CD14-positive monocyte (primary cell): Measurements from ENCODE around the gene CARMIL1. TPM values are rescaled to one million over a fixed set of nuclear protein-coding genes. Genes with fewer than 3 reads are reported as not detected.
A peak's percentile ranks its signal among the peaks of the same experiment; 100 is the strongest.

Source experiments
- DNase-seq, 3 donors: peaks; one replicate each; pipeline ENCODE4 v3.0.0-alpha.2; 2011 to 2022
- H2AFZ ChIP-seq: 2 replicates; pipeline ENCODE4 v1.6.0; 2012; ENCODE audit warnings: mild to moderate bottlenecking, low read depth, low read length, inconsistent platforms; ENCODE audit not compliant: insufficient read depth, poor library complexity, severe bottlenecking
- H3K27ac ChIP-seq, 2 donors: 1 replicate in 1 of 2; 2 replicates in 1 of 2; pipeline ENCODE4 v1.5.1; 2012 to 2013; ENCODE audit warnings: low read length in 2 of 2, control low read depth in 1 of 2, inconsistent platforms in 1 of 2, low read depth in 1 of 2, mild to moderate bottlenecking in 1 of 2
- H3K27me3 ChIP-seq, 2 donors: one replicate each; pipeline versions ENCODE4 v1.6.0 to v1.6.1; 2011 to 2013; ENCODE audit warnings: low read length in 2 of 2; ENCODE audit not compliant: control insufficient read depth in 2 of 2, insufficient read depth in 2 of 2
- H3K36me3 ChIP-seq, 2 donors: replicated peaks in 1 of 2; 1 replicate in 1 of 2; 2 replicates in 1 of 2; pipeline versions ENCODE4 v1.5.1 to v1.6.1; 2012 to 2013; ENCODE audit warnings: low read length in 2 of 2, control low read depth in 1 of 2, inconsistent platforms in 1 of 2, mild to moderate bottlenecking in 1 of 2; ENCODE audit not compliant: insufficient read depth in 2 of 2, control insufficient read depth in 1 of 2
- H3K4me1 ChIP-seq, 2 donors: 1 replicate in 1 of 2; 2 replicates in 1 of 2; pipeline versions ENCODE4 v1.5.1 to v1.6.1; 2012 to 2013; ENCODE audit warnings: low read length in 2 of 2, control low read depth in 1 of 2, inconsistent platforms in 1 of 2, mild to moderate bottlenecking in 1 of 2, moderate library complexity in 1 of 2; ENCODE audit not compliant: insufficient read depth in 2 of 2, control insufficient read depth in 1 of 2
- H3K4me2 ChIP-seq: replicated peaks from 2 replicates; pipeline ENCODE3; 2012; ENCODE audit warnings: low read length, moderate library complexity, mild to moderate bottlenecking; ENCODE audit not compliant: poor library complexity, severe bottlenecking; ENCODE audit errors: extremely low read depth
- H3K4me3 ChIP-seq, 3 experiments: fragments of 200-600 bp in 1 of 3; sonication (generic) in 1 of 3; replicated peaks in 1 of 3; 1 replicate in 2 of 3; 2 replicates in 1 of 3; pipeline ENCODE4 v1.5.1; 2011 to 2013; ENCODE audit warnings: low read length in 3 of 3, mild to moderate bottlenecking in 3 of 3, control low read depth in 2 of 3, low read depth in 2 of 3, inconsistent platforms in 1 of 3, moderate library complexity in 1 of 3
- H3K79me2 ChIP-seq: 2 replicates; pipeline ENCODE4 v1.6.0; 2012; ENCODE audit warnings: mild to moderate bottlenecking, control low read depth, inconsistent platforms, low read length, moderate library complexity; ENCODE audit not compliant: insufficient read depth
- H3K9ac ChIP-seq: 2 replicates; pipeline ENCODE4 v1.6.0; 2017; ENCODE audit warnings: low read length, mild to moderate bottlenecking; ENCODE audit not compliant: insufficient read depth, poor library complexity, severe bottlenecking
- H3K9me3 ChIP-seq, 2 donors: replicated peaks in 1 of 2; 1 replicate in 1 of 2; 2 replicates in 1 of 2; pipeline versions ENCODE4 v1.5.1 to v1.6.1; 2012 to 2013; ENCODE audit warnings: low read length in 2 of 2, control low read depth in 1 of 2; ENCODE audit not compliant: control insufficient read depth in 1 of 2, insufficient read depth in 1 of 2
- H4K20me1 ChIP-seq: 2 replicates; pipeline ENCODE4 v1.6.0; 2012; ENCODE audit warnings: mild to moderate bottlenecking, low read length, control low read depth, moderate library complexity; ENCODE audit not compliant: insufficient read depth
- H3K27ac Mint-ChIP-seq, 7 donors: one replicate each; pipeline ENCODE4 v1.8.0; 2020; ENCODE audit warnings: mild to moderate bottlenecking in 7 of 7, mixed read lengths in 7 of 7, moderate library complexity in 6 of 7, inconsistent platforms in 2 of 7
- H3K27me3 Mint-ChIP-seq, 3 donors: one replicate each; pipeline ENCODE4 v1.8.0; 2021 to 2022; ENCODE audit warnings: low read depth in 3 of 3, mild to moderate bottlenecking in 3 of 3, mixed read lengths in 3 of 3, moderate library complexity in 3 of 3, inconsistent platforms in 1 of 3
- H3K36me3 Mint-ChIP-seq, 2 donors: one replicate each; pipeline ENCODE4 v1.8.0; 2020; ENCODE audit warnings: mixed read lengths in 2 of 2, inconsistent platforms in 1 of 2, mild to moderate bottlenecking in 1 of 2
- H3K4me1 Mint-ChIP-seq: one replicate; pipeline ENCODE4 v1.8.0; 2020; ENCODE audit warnings: mild to moderate bottlenecking, mixed read lengths
- H3K4me3 Mint-ChIP-seq, 2 donors: one replicate each; pipeline ENCODE4 v1.8.0; 2020; ENCODE audit warnings: mild to moderate bottlenecking in 2 of 2, mixed read lengths in 2 of 2, moderate library complexity in 1 of 2
- H3K9me3 Mint-ChIP-seq, 7 donors: one replicate each; pipeline ENCODE4 v1.8.0; 2020 to 2022; ENCODE audit warnings: mixed read lengths in 7 of 7, mild to moderate bottlenecking in 6 of 7, moderate library complexity in 6 of 7, inconsistent platforms in 2 of 7
- WGBS: methylation state at CpG from one replicate; pipeline ENCODE4 v1.1.5; 2013; ENCODE audit warnings: missing lambda C conversion rate; ENCODE audit not compliant: insufficient coverage; 5-methylcytosine and 5-hydroxymethylcytosine counted together
- intact Hi-C, 2 donors: fragments of 100-400 bp; cut with micrococcal nuclease; formaldehyde crosslinking; loops; one replicate each; pipeline versions ENCODE4 v1.15.0 to v1.15.1; 2023
- polyA plus RNA-seq, 3 donors: library from polyadenylated mRNA; depleted of rRNA in 1 of 3; unstranded in 2 of 3; stranded (reverse) in 1 of 3; fragments of 300-500 nt in 2 of 3; fragments of >200 nt in 1 of 3; fragmentation: Illumina TruSeq in 2 of 3; gene quantifications; 1 replicate in 2 of 3; 2 replicates in 1 of 3; pipeline ENCODE4 v1.2.3, GENCODE V29; 2012 to 2021
- TF ChIP-seq, protein P1 (sequence below): fragments of 200-600 bp; IDR thresholded peaks from one replicate; pipeline ENCODE4 v1.8.0; 2022; ENCODE audit warnings: antibody characterized with exemption, mild to moderate bottlenecking

Gene CARMIL1
- polyA plus RNA-seq, 3 donors, result 0.30 to 0.49 (median 0.41) TPM

DNA sequence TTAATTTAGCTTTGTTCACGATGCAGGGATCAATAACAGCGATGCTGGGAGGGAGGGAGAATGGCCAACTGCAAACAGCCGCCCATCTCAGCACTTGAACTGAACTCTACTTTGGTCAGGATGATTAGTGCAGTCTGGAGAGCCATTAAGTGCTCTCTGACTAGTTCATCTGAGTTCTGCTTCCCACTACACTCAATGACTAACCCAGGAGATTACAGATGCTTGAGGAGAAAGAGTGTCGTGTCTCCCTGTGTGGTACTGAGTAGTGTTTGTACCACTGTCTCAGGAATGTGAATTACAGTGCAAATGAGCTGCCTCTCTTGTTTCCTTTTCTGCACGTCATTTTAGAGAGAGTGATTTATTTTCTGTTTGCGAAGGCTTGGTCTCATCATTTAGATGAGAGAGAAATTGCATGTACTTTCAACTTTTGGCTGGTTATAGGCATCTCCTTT, 23.5 kb downstream of the CARMIL1 start:
- peaks cover 33 to 34% of the 10 kb centered on the region in 2 donors for H3K4me1 ChIP-seq
- no peak overlapping the region for H2AFZ ChIP-seq
- H3K36me3 ChIP-seq, result no peaks in the 10 kb centered on the region
- no peaks in the 10 kb centered on the region for H3K27me3 Mint-ChIP-seq
- peaks cover 41% of the 10 kb centered on the region for H3K4me1 Mint-ChIP-seq
- no peaks in the 10 kb centered on the region for H3K79me2 ChIP-seq
- intact Hi-C loops, result no loop called here
- no peaks in the 10 kb centered on the region for H3K9me3 ChIP-seq
- no peak overlapping the region for H3K4me3 ChIP-seq
- TF ChIP-seq, protein P1, sequence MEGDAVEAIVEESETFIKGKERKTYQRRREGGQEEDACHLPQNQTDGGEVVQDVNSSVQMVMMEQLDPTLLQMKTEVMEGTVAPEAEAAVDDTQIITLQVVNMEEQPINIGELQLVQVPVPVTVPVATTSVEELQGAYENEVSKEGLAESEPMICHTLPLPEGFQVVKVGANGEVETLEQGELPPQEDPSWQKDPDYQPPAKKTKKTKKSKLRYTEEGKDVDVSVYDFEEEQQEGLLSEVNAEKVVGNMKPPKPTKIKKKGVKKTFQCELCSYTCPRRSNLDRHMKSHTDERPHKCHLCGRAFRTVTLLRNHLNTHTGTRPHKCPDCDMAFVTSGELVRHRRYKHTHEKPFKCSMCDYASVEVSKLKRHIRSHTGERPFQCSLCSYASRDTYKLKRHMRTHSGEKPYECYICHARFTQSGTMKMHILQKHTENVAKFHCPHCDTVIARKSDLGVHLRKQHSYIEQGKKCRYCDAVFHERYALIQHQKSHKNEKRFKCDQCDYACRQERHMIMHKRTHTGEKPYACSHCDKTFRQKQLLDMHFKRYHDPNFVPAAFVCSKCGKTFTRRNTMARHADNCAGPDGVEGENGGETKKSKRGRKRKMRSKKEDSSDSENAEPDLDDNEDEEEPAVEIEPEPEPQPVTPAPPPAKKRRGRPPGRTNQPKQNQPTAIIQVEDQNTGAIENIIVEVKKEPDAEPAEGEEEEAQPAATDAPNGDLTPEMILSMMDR, result no peak
- peak in 1 of 3 donors; percentile 18 for DNase-seq
- no peak overlapping the region for H3K4me2 ChIP-seq
- H3K36me3 Mint-ChIP-seq, result no peaks in the 10 kb centered on the region
- H3K27ac ChIP-seq, result no peak overlapping the region
- no peak overlapping the region for H3K4me3 Mint-ChIP-seq
- peaks cover 0 to 4% (median 0%) of the 10 kb centered on the region in 7 donors for H3K9me3 Mint-ChIP-seq
- 6% methylated on average over 2 of the region's 6 CpGs for WGBS
- no peaks in the 10 kb centered on the region for H4K20me1 ChIP-seq
- no peak overlapping the region for H3K9ac ChIP-seq
- peak overlapping the region in 1 of 7 donors; percentile 46 for H3K27ac Mint-ChIP-seq
- no peaks in the 10 kb centered on the region for H3K27me3 ChIP-seq

DNA sequence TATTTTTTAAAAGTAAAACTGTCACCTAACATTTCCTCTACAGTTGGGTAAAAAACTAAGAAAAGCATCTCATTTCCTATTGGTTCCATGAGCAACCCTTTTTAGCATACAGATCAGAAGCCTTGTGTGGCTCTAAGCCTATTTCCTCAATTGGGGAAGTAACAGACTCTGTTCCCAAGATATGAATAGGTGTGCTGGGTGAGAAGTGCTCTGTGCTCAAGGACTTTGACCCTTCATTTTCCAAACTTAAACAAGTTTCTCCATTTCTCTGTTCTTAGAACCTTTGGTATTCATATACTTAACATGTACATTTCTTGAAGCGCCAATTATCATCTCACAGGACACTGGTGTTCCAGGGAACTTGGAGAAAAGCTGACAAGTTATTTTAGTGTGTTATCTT, 24.1 kb downstream of the CARMIL1 start:
- Histone ChIP-seq H3K4me3 (no peak overlapping the region), H3K4me1 (peaks cover 32 to 33% of the 10 kb centered on the region in 2 donors), H3K27ac (no peak overlapping the region), H3K9me3 (no peaks in the 10 kb centered on the region), H3K4me2 (no peak overlapping the region), H2AFZ (no peak overlapping the region), H3K27me3 (no peaks in the 10 kb centered on the region), H3K79me2 (no peaks in the 10 kb centered on the region), H3K9ac (no peak overlapping the region), H3K36me3 (no peaks in the 10 kb centered on the region), H4K20me1 (no peaks in the 10 kb centered on the region)
- no peak for DNase-seq
- TF ChIP-seq, protein P1, result no peak
- H3K27ac Mint-ChIP-seq, result no peak overlapping the region
- no peaks in the 10 kb centered on the region for H3K36me3 Mint-ChIP-seq
- H3K4me3 Mint-ChIP-seq, result no peak overlapping the region
- peaks cover 0 to 4% (median 0%) of the 10 kb centered on the region in 7 donors for H3K9me3 Mint-ChIP-seq
- no CpG with 5 or more reads among the region's 1 CpG for WGBS
- H3K4me1 Mint-ChIP-seq, result peaks cover 40% of the 10 kb centered on the region
- no peaks in the 10 kb centered on the region for H3K27me3 Mint-ChIP-seq
- intact Hi-C loops, result no loop called here
